Measurements from ENCODE around the gene LGALS7. TPM values are rescaled to one million over a fixed set of nuclear protein-coding genes. Genes with fewer than 3 reads are reported as not detected.
"Not testable (repeated sequence)": the region's sequence is repeated elsewhere in the genome, so short reads cannot be mapped to it uniquely, and the experiment has no call there.

Gene LGALS7
- total RNA-seq, 2 donors from 2014 or later: not detected

GRCh38 chr19:38801359-38802095 is 28.2 kb upstream of the LGALS7 start:
- DNase-seq (ENCODE audit: low spot score): no peak
- intact Hi-C loops (cut with DNase I): no loop called here

- intact Hi-C loops (cut with DNase I): no loop called here
- no peak for DNase-seq (ENCODE audit: low spot score)
Measured at GRCh38 chr19:38800577-38801347, 27.4 kb upstream of the LGALS7 start.

- DNase-seq (ENCODE audit: low spot score): no peak
- intact Hi-C loops (cut with DNase I): no loop called here
Measured at GRCh38 chr19:38799104-38799503, 25.8 kb upstream of the LGALS7 start.

GRCh38 chr19:38797781-38798180 is 24.5 kb upstream of the LGALS7 start:
- intact Hi-C loops (cut with DNase I); DNase-seq (ENCODE audit: low spot score): not testable (repeated sequence)

GRCh38 chr19:38796154-38796553 is 22.8 kb upstream of the LGALS7 start:
- DNase-seq (ENCODE audit: low spot score): no peak
- intact Hi-C loops (cut with DNase I): no loop called here

GRCh38 chr19:38795549-38795948 is 22.2 kb upstream of the LGALS7 start:
- no peak for DNase-seq (ENCODE audit: low spot score)
- intact Hi-C loops (cut with DNase I): no loop called here

- no peak for DNase-seq (ENCODE audit: low spot score)
- intact Hi-C loops (cut with DNase I): no loop called here
Measured at GRCh38 chr19:38793671-38794070, 20.4 kb upstream of the LGALS7 start.

- intact Hi-C loops (cut with DNase I): no loop called here
- DNase-seq (ENCODE audit: low spot score): no peak
Measured at GRCh38 chr19:38793177-38793576, 19.9 kb upstream of the LGALS7 start.

- intact Hi-C loops (cut with DNase I): no loop called here
- no peak for DNase-seq (ENCODE audit: low spot score)
Measured at GRCh38 chr19:38792250-38793111, 19.2 kb upstream of the LGALS7 start.

- intact Hi-C loops (cut with DNase I); DNase-seq (ENCODE audit: low spot score): not testable (repeated sequence)
Measured at GRCh38 chr19:38791451-38792064, 18.2 kb upstream of the LGALS7 start.

- DNase-seq (ENCODE audit: low spot score): not testable (repeated sequence)
Measured at GRCh38 chr19:38790507-38791403, 17.4 kb upstream of the LGALS7 start.

GRCh38 chr19:38788478-38789243 is 15.3 kb upstream of the LGALS7 start, which contains the start of gene LGALS7B:
TSS of gene LGALS7B (plus strand) at chr19:38789200. CDS start at chr19:38789227, 27 bp downstream.
- intact Hi-C loops (cut with DNase I): no loop called here
- no peak for DNase-seq (ENCODE audit: low spot score)

More at GRCh38 chr19:38790507-38791403, 17.4 kb upstream of the LGALS7 start:
- intact Hi-C loops (cut with DNase I): not testable (repeated sequence)

GRCh38 chr19:38786572-38787265 is 13.4 kb upstream of the LGALS7 start:
- no peak for DNase-seq (ENCODE audit: low spot score)
- intact Hi-C loops (cut with DNase I): no loop called here

- DNase-seq (ENCODE audit: low spot score); intact Hi-C loops (cut with DNase I): not testable (repeated sequence)
Measured at GRCh38 chr19:38786061-38786460, 12.7 kb upstream of the LGALS7 start.

GRCh38 chr19:38785187-38785699 is 11.9 kb upstream of the LGALS7 start:
- intact Hi-C loops (cut with DNase I): no loop called here
- DNase-seq (ENCODE audit: low spot score): no peak

GRCh38 chr19:38784224-38784623 is 10.9 kb upstream of the LGALS7 start:
- no peak for DNase-seq (ENCODE audit: low spot score)
- intact Hi-C loops (cut with DNase I): no loop called here

GRCh38 chr19:38782212-38782611 is 8.9 kb upstream of the LGALS7 start:
- DNase-seq (ENCODE audit: low spot score); intact Hi-C loops (cut with DNase I): not testable (repeated sequence)
